NT2/D1 (cell line): ENCODE results near the gene ARID1B.

Experiments
- SUZ12 ChIP-seq: IDR thresholded peaks from 2 replicates; pipeline ENCODE4 v1.6.1; 2011; ENCODE audit not compliant: insufficient read length, insufficient read depth; ENCODE audit errors: extremely low read depth
- ZNF274 ChIP-seq: IDR thresholded peaks from 2 replicates; pipeline ENCODE4 v1.6.1; 2011; ENCODE audit warnings: mild to moderate bottlenecking, low read depth, low read length

GRCh38 chr6:157163434-157164159 is 386.4 kb downstream of the ARID1B start:
- TF ChIP-seq ZNF274 (no peak), SUZ12 (no peak)
